ENCODE measurements around the gene MEMO1.

GRCh38 chr2:31896293-31896692 is 114.5 kb downstream of the MEMO1 start:
- no peak for TF ChIP-seq CTCF (IDR thresholded peaks at IDR 0.05)
- no peak for TF ChIP-seq POLR2A (IDR thresholded peaks at IDR 0.05)
